ENCODE measurements around the gene PRR3.

- TF ChIP-seq CTCF (IDR thresholded peaks at IDR 0.05) (no peak), POLR2A (IDR thresholded peaks at IDR 0.05) (no peak)
Observed at GRCh38 chr6:30513451-30513850, 43.6 kb upstream of the PRR3 start.

Data from body of pancreas (tissue), 4 donors.